BJ (cell line): ENCODE data around the gene GPR32. TPM values are rescaled to one million over a fixed set of nuclear protein-coding genes. Genes with fewer than 3 reads are reported as not detected.
"Not testable (repeated sequence)": the region's sequence is repeated elsewhere in the genome, so short reads cannot be mapped to it uniquely, and the experiment has no call there.

ENCODE experiments used
- CTCF ChIA-PET: fragments of 350-600 bp; formaldehyde crosslinking; extraction: SDS; loops from one replicate; lab custom pipeline; 2021; ENCODE audit warnings: antibody characterized with exemption, inconsistent platforms; lab: Yijun Ruan, JAX
- POLR2A ChIA-PET: fragments of 300-600 bp; sonication (Branson Sonifier 250); formaldehyde crosslinking; extraction: SDS; loops from one replicate; lab custom pipeline; 2021; ENCODE audit warnings: antibody characterized with exemption; lab: Charles Lee
- DNase-seq: peaks from one replicate; pipeline ENCODE4 v3.0.0-alpha.2; 2011; ENCODE audit warnings: low read depth
- H3K27me3 ChIP-seq: 2 replicates; pipeline ENCODE4 v1.6.0; 2011; ENCODE audit warnings: low read length; ENCODE audit not compliant: control insufficient read depth, insufficient read depth
- H3K36me3 ChIP-seq: 2 replicates; pipeline ENCODE4 v1.5.1; 2011; ENCODE audit warnings: low read length; ENCODE audit not compliant: control insufficient read depth, insufficient read depth
- H3K4me3 ChIP-seq: 2 replicates; pipeline ENCODE4 v1.5.1; 2011; ENCODE audit warnings: low read depth, mild to moderate bottlenecking, control low read depth, low read length
- polyA plus RNA-seq: library from polyadenylated mRNA; depleted of rRNA; stranded (reverse); fragments of >200 nt; gene quantifications from 2 replicates; pipeline ENCODE4 v1.2.3, GENCODE V29; 2011
- TF ChIP-seq, protein P1 (sequence below): IDR thresholded peaks from 2 replicates; pipeline ENCODE4 v1.5.1; 2011; ENCODE audit warnings: low read depth, mild to moderate bottlenecking, control low read depth, inconsistent platforms, low read length, moderate library complexity; ENCODE audit not compliant: insufficient read depth

The GPR32 gene
- polyA plus RNA-seq, 1 experiment: not detected

DNA sequence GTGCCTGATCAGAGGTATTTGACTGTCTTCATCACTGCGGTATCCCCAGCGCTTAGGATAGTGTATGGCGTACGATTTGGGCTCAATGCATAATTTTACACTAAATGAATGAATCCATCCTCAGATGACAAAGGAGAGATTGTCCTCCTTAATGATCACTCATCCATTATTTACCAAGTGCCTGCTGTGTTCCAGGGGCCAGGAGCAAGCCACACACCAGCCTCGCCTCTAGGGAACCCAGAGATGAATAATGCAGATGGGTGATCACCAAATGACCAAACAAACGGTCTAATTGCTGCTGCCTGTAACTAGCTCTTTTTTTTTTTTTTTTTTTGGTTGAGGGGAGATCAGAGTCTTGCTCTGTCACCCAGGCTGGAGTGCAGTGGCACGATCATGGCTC, 5.9 kb upstream of the GPR32 start:
- Histone ChIP-seq H3K4me3 (no peak overlapping the region), H3K36me3 (no peaks in the 10 kb centered on the region), H3K27me3 (0 out of 2 replicates have a peak, but pooled peaks cover 1% of the 10 kb centered on the region)
- TF ChIP-seq, protein P1, sequence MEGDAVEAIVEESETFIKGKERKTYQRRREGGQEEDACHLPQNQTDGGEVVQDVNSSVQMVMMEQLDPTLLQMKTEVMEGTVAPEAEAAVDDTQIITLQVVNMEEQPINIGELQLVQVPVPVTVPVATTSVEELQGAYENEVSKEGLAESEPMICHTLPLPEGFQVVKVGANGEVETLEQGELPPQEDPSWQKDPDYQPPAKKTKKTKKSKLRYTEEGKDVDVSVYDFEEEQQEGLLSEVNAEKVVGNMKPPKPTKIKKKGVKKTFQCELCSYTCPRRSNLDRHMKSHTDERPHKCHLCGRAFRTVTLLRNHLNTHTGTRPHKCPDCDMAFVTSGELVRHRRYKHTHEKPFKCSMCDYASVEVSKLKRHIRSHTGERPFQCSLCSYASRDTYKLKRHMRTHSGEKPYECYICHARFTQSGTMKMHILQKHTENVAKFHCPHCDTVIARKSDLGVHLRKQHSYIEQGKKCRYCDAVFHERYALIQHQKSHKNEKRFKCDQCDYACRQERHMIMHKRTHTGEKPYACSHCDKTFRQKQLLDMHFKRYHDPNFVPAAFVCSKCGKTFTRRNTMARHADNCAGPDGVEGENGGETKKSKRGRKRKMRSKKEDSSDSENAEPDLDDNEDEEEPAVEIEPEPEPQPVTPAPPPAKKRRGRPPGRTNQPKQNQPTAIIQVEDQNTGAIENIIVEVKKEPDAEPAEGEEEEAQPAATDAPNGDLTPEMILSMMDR: no peak
- DNase-seq: no peak
- ChIA-PET POLR2A (no interaction called here), CTCF (interaction anchor here (0.7 to 1.5 kb wide), 2 partner anchors 10 to 95 kb away, joined by 3 read pairs; no protein-coding TSS in a partner anchor)

GRCh38 chr19:50766746-50767145, 3.5 kb upstream of the GPR32 start:
- CTCF ChIA-PET: interaction anchor here (1.2 kb wide), 1 partner anchor 10 kb away, joined by 3 read pairs; no protein-coding TSS in a partner anchor
- H3K27me3 ChIP-seq, POLR2A ChIA-PET, H3K4me3 ChIP-seq, DNase-seq, H3K36me3 ChIP-seq: not testable (repeated sequence)

- POLR2A ChIA-PET, DNase-seq, H3K27me3 ChIP-seq, H3K4me3 ChIP-seq, H3K36me3 ChIP-seq: not testable (repeated sequence)
- CTCF ChIA-PET: interaction anchor here (1.2 kb wide), 1 partner anchor 10 kb away, joined by 3 read pairs; no protein-coding TSS in a partner anchor
Measured at GRCh38 chr19:50767263-50767662, 3.0 kb upstream of the GPR32 start.

- no peak overlapping the region for H3K4me3 ChIP-seq
- CTCF ChIA-PET: no interaction called here
- POLR2A ChIA-PET: no interaction called here
- no peak for DNase-seq
- no peaks in the 10 kb centered on the region for H3K36me3 ChIP-seq
- TF ChIP-seq, protein P1: no peak
- H3K27me3 ChIP-seq: 0 out of 2 replicates have a peak, but pooled peaks cover 1% of the 10 kb centered on the region
Measured at GRCh38 chr19:50768277-50768676, 2.0 kb upstream of the GPR32 start.

DNA sequence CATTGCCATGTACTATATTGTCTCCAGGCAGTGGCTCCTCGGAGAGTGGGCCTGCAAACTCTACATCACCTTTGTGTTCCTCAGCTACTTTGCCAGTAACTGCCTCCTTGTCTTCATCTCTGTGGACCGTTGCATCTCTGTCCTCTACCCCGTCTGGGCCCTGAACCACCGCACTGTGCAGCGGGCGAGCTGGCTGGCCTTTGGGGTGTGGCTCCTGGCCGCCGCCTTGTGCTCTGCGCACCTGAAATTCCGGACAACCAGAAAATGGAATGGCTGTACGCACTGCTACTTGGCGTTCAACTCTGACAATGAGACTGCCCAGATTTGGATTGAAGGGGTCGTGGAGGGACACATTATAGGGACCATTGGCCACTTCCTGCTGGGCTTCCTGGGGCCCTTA, 624 bp downstream of the GPR32 start:
- H3K4me3 ChIP-seq: no peak overlapping the region
- ChIA-PET CTCF (no interaction called here), POLR2A (no interaction called here)
- 0 out of 2 replicates have a peak, but pooled peaks cover 1% of the 10 kb centered on the region for H3K27me3 ChIP-seq
- H3K36me3 ChIP-seq: no peaks in the 10 kb centered on the region
- DNase-seq: no peak
- TF ChIP-seq, protein P1: no peak

- CTCF ChIA-PET: interaction anchor here (0.7 to 1.5 kb wide), 2 partner anchors 11 to 56 kb away, joined by 3 to 4 read pairs; no protein-coding TSS in a partner anchor
- H3K4me3 ChIP-seq: no peak overlapping the region
- no peaks in the 10 kb centered on the region for H3K36me3 ChIP-seq
- TF ChIP-seq, protein P1: no peak
- POLR2A ChIA-PET: no interaction called here
- DNase-seq: no peak
- no peaks in the 10 kb centered on the region; the same call in none of the 2 replicates for H3K27me3 ChIP-seq
Measured at GRCh38 chr19:50772476-50772875, 2.2 kb downstream of the GPR32 start.

DNA sequence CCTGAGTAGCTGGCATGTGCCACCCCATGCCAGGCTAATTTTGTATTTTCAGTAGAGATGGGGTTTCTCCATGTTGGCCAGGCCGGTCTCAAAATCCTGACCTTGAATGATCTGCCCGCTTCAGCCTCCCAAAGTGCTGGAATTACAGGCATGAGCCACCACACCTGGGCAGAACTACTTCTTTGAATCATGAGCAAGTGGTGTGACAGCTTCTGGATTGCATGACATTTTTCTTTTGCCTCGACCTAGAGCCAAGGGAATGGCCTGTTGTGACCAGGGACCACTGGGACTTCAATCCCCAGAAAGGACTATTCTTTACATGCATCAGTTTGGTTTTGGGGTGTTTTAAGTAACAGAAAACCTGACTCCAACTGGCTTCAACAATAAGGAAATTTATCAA, 2.6 kb downstream of the GPR32 start:
- CTCF ChIA-PET: interaction anchor here (0.7 to 1.5 kb wide), 2 partner anchors 11 to 57 kb away, joined by 3 to 4 read pairs; no protein-coding TSS in a partner anchor

GRCh38 chr19:50773454-50773853, 3.2 kb downstream of the GPR32 start:
- H3K27me3 ChIP-seq, DNase-seq, H3K36me3 ChIP-seq, H3K4me3 ChIP-seq, POLR2A ChIA-PET: not testable (repeated sequence)
- CTCF ChIA-PET: interaction anchor here (1.5 to 1.8 kb wide), 2 partner anchors 10 to 104 kb away, joined by 4 to 8 read pairs; no protein-coding TSS in a partner anchor

More for the DNA sequence above, 2.6 kb downstream of the GPR32 start:
- H3K4me3 ChIP-seq, H3K27me3 ChIP-seq, POLR2A ChIA-PET, DNase-seq, H3K36me3 ChIP-seq: not testable (repeated sequence)
